GM18517 (cell line): Measurements from ENCODE around the gene ZSCAN26.
"Not testable (repeated sequence)": the region's sequence is repeated elsewhere in the genome, so short reads cannot be mapped to it uniquely, and the experiment has no call there.

Source experiments
- ATAC-seq: cut with Tn5 transposase; IDR thresholded peaks from one replicate; pipeline ENCODE4 v1.9.1; 2021; ENCODE audit warnings: mild to moderate bottlenecking, moderate library complexity; ENCODE audit not compliant: unreplicated experiment

ZSCAN26 gene

GRCh38 chr6:28315628-28316027, 48.7 kb downstream of the ZSCAN26 start:
- no peak for ATAC-seq

DNA sequence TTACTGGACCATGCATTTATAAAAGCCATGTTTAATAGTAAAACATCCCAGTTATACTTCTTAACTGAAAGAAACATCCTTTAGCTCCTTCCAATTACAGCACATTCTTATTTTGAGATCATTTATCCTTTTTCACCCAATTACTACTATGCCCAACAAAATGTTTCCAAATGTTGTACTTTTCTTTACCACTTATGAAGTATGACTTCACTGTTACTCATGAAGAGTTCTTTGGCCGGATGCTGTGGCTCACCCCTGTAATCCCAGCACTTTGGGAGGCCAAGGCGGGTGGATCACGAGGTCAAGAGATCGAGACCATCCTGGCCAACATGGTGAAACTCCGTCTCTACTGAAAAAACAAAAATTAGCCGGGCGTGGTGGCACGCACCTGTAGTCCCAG, 50.9 kb downstream of the ZSCAN26 start:
- not testable (repeated sequence) for ATAC-seq

GRCh38 chr6:28322661-28323060, 55.7 kb downstream of the ZSCAN26 start:
- no peak for ATAC-seq

DNA sequence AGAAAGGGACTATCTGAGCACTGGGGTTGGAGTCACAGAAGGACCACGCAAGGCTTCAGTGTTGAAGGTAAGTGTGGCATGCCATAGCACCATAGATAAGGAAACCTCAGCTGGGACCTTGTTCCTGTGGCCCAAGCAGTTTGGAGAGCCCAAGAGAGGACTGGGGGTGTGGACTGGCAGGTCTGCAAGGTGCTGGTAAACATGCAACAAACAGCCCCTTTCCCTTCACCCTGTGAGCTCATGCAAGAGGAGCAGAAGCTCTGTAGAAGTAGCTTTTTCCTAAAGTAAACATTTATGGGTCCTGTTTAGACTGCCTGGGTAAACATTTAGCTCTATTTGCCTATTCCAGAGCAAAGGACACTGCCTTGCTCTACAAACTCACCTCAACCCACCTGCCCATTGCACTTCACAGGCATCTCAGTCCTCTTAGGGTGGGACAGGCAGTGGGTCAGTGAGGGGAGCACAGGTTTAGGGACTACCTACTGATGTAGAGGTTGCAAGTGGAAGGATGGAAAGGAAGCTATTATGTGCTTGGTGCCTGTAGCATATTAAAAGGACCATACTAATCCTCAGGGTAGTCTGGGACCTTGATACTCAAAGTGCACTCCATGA, 57.0 kb downstream of the ZSCAN26 start:
- no peak for ATAC-seq

- no peak for ATAC-seq
Measured at GRCh38 chr6:28326371-28326948, 59.5 kb downstream of the ZSCAN26 start.
